H9 (cell line): ENCODE measurements around the gene ETV4. TPM values are rescaled to one million over a fixed set of nuclear protein-coding genes. Genes with fewer than 3 reads are reported as not detected.
A peak's percentile ranks its signal among the peaks of the same experiment; 100 is the strongest.

ENCODE experiments used
- DNase-seq: peaks from one replicate; pipeline ENCODE4 v3.0.0-alpha.2; 2017
- H2AFZ ChIP-seq: one replicate; pipeline ENCODE4 v1.6.1; 2013; ENCODE audit warnings: mild to moderate bottlenecking, low read length, control low read depth, moderate library complexity
- H2AK5ac ChIP-seq: 2 replicates; pipeline ENCODE4 v1.6.1; 2013; ENCODE audit warnings: low read length, control low read depth, mixed read lengths; ENCODE audit not compliant: insufficient read length
- H2BK120ac ChIP-seq: one replicate; pipeline ENCODE4 v1.6.1; 2013; ENCODE audit warnings: low read depth, mild to moderate bottlenecking, low read length, control low read depth, inconsistent platforms; ENCODE audit not compliant: poor library complexity, severe bottlenecking
- H2BK12ac ChIP-seq: 2 replicates; pipeline ENCODE4 v1.6.1; 2013; ENCODE audit warnings: low read length, control low read depth, mixed read lengths, low read depth; ENCODE audit not compliant: insufficient read length
- H2BK15ac ChIP-seq: 2 replicates; pipeline ENCODE4 v1.6.1; 2013; ENCODE audit warnings: low read depth, low read length, control low read depth
- H2BK20ac ChIP-seq: one replicate; pipeline ENCODE4 v1.6.1; 2013; ENCODE audit warnings: low read depth, mild to moderate bottlenecking, low read length, control low read depth, inconsistent platforms; ENCODE audit not compliant: poor library complexity, severe bottlenecking
- H2BK5ac ChIP-seq: 2 replicates; pipeline ENCODE4 v1.6.1; 2013; ENCODE audit warnings: low read length, control low read depth, mixed read lengths; ENCODE audit not compliant: insufficient read length
- H3K14ac ChIP-seq: 2 replicates; pipeline ENCODE4 v1.6.1; 2013; ENCODE audit warnings: low read length, control low read depth; ENCODE audit not compliant: insufficient read depth
- H3K18ac ChIP-seq: 2 replicates; pipeline ENCODE4 v1.6.1; 2013; ENCODE audit warnings: low read depth, mild to moderate bottlenecking, mixed read lengths, low read length, control low read depth; ENCODE audit not compliant: insufficient read length
- H3K23ac ChIP-seq: 2 replicates; pipeline ENCODE4 v1.6.1; 2013; ENCODE audit warnings: low read length, control low read depth, mixed read lengths, low read depth; ENCODE audit not compliant: insufficient read length
- H3K23me2 ChIP-seq: 2 replicates; pipeline ENCODE4 v1.6.1; 2013; ENCODE audit warnings: low read depth, mild to moderate bottlenecking, mixed read lengths, low read length, control low read depth; ENCODE audit not compliant: insufficient read length, poor library complexity, severe bottlenecking
- H3K27ac ChIP-seq: 2 replicates; pipeline ENCODE4 v1.5.1; 2013; ENCODE audit warnings: low read length, control low read depth, mixed read lengths, low read depth; ENCODE audit not compliant: insufficient read length
- H3K27me3 ChIP-seq: 2 replicates; pipeline ENCODE4 v1.6.1; 2013; ENCODE audit warnings: low read length, control low read depth, inconsistent platforms; ENCODE audit not compliant: insufficient read depth
- H3K4ac ChIP-seq: 2 replicates; pipeline ENCODE4 v1.6.1; 2013; ENCODE audit warnings: low read depth, mild to moderate bottlenecking, control low read depth, inconsistent platforms, low read length, moderate library complexity
- H3K4me1 ChIP-seq: 2 replicates; pipeline ENCODE4 v1.6.1; 2013; ENCODE audit warnings: low read length, control low read depth, inconsistent platforms; ENCODE audit not compliant: insufficient read depth
- H3K4me2 ChIP-seq: 2 replicates; pipeline ENCODE4 v1.6.1; 2013; ENCODE audit warnings: low read length, control low read depth, mixed read lengths; ENCODE audit not compliant: insufficient read length, insufficient read depth
- H3K56ac ChIP-seq: 2 replicates; pipeline ENCODE4 v1.6.1; 2013; ENCODE audit warnings: low read depth, mild to moderate bottlenecking, mixed read lengths, low read length, control low read depth; ENCODE audit not compliant: insufficient read length
- H3K79me1 ChIP-seq: 2 replicates; pipeline ENCODE4 v1.6.1; 2013; ENCODE audit warnings: low read depth, mild to moderate bottlenecking, moderate library complexity, low read length, control low read depth, inconsistent platforms; ENCODE audit not compliant: insufficient read depth, poor library complexity, severe bottlenecking
- H3K79me2 ChIP-seq: 2 replicates; pipeline ENCODE4 v1.6.1; 2013; ENCODE audit warnings: low read length, control low read depth, inconsistent platforms; ENCODE audit not compliant: insufficient read depth
- H3K9ac ChIP-seq: 2 replicates; pipeline ENCODE4 v1.6.1; 2013; ENCODE audit warnings: low read length, control low read depth, mixed read lengths; ENCODE audit not compliant: insufficient read length; ENCODE audit errors: extremely low read depth
- H3K9me3 ChIP-seq: one replicate; pipeline ENCODE4 v1.6.1; 2013; ENCODE audit warnings: low read depth, low read length, inconsistent platforms; ENCODE audit not compliant: control insufficient read depth
- H3T11ph ChIP-seq: one replicate; pipeline ENCODE4 v1.6.1; 2013; ENCODE audit warnings: mild to moderate bottlenecking, low read length, control low read depth, inconsistent platforms
- H4K20me1 ChIP-seq: one replicate; pipeline ENCODE4 v1.6.1; 2013; ENCODE audit not compliant: control insufficient read depth, insufficient read length, insufficient read depth
- H4K5ac ChIP-seq: 2 replicates; pipeline ENCODE4 v1.6.1; 2013; ENCODE audit warnings: low read depth, mild to moderate bottlenecking, mixed read lengths, low read length, control low read depth; ENCODE audit not compliant: insufficient read length
- H4K8ac ChIP-seq: replicated peaks from 2 replicates; pipeline ENCODE4 v1.6.1; 2013; ENCODE audit warnings: low read length, control low read depth, mixed read lengths, low read depth; ENCODE audit not compliant: insufficient read length
- H4K91ac ChIP-seq: 2 replicates; pipeline ENCODE4 v1.6.1; 2013; ENCODE audit warnings: low read depth, mild to moderate bottlenecking, moderate library complexity, mixed read lengths, low read length, control low read depth; ENCODE audit not compliant: insufficient read length
- H3K27ac Mint-ChIP-seq, 3 experiments: 2 replicates in 2 of 3; 3 replicates in 1 of 3; pipeline ENCODE4 v1.8.0; 2020 to 2021; ENCODE audit warnings: mixed read lengths in 3 of 3, mild to moderate bottlenecking in 1 of 3, moderate library complexity in 1 of 3
- H3K27me3 Mint-ChIP-seq: 2 replicates; pipeline ENCODE4 v1.8.0; 2021; ENCODE audit warnings: low read depth, mild to moderate bottlenecking, moderate library complexity, mixed read lengths
- H3K36me3 Mint-ChIP-seq, 3 experiments: 2 replicates in 2 of 3; 3 replicates in 1 of 3; pipeline ENCODE4 v1.8.0; 2020 to 2021; ENCODE audit warnings: low read depth in 3 of 3, mixed read lengths in 3 of 3; ENCODE audit not compliant: insufficient read depth in 1 of 3
- H3K4me1 Mint-ChIP-seq, 2 experiments: 2 replicates each; pipeline ENCODE4 v1.8.0; 2020; ENCODE audit warnings: mixed read lengths in 2 of 2
- H3K4me3 Mint-ChIP-seq, 2 experiments: 2 replicates in 1 of 2; 3 replicates in 1 of 2; pipeline ENCODE4 v1.8.0; 2020 to 2021; ENCODE audit warnings: mild to moderate bottlenecking in 2 of 2, mixed read lengths in 2 of 2, moderate library complexity in 1 of 2
- H3K9me3 Mint-ChIP-seq, 2 experiments: 2 replicates in 1 of 2; 3 replicates in 1 of 2; pipeline ENCODE4 v1.8.0; 2020; ENCODE audit warnings: mild to moderate bottlenecking in 2 of 2, mixed read lengths in 2 of 2, moderate library complexity in 1 of 2
- CTCF ChIP-seq: fragments of 200-600 bp; sonication (generic); conservative IDR thresholded peaks from 3 replicates; pipeline ENCODE4 v1.8.0; 2021; ENCODE audit warnings: antibody characterized with exemption, mild to moderate bottlenecking
- WGBS: extraction: QIAGEN DNeasy Blood & Tissue Kit; methylation state at CpG from one replicate; pipeline ENCODE4 v1.1.7; 2013; ENCODE audit warnings: missing lambda C conversion rate, low lambda C conversion rate, mixed read lengths; ENCODE audit not compliant: insufficient read length; ENCODE audit errors: extremely low coverage; 5-methylcytosine and 5-hydroxymethylcytosine counted together
- total RNA-seq: library from RNA; stranded (reverse); gene quantifications from 2 replicates; pipeline ENCODE4 v1.2.1, GENCODE V29; 2021

The ETV4 gene
- total RNA-seq, 1 experiment from 2014 or later = 74.4 TPM

GRCh38 chr17:43559161-43559816 lies 13.1 kb upstream of the ETV4 start:
- Mint-ChIP-seq H3K4me3 (no peak overlapping the region), H3K9me3 (peaks cover 0 to 3% of the 10 kb centered on the region in 2 experiments; a peak in 2 of 5 replicates), H3K27me3 (peaks cover 35% of the 10 kb centered on the region), H3K4me1 (peaks cover 45 to 46% of the 10 kb centered on the region in 2 experiments), H3K27ac (peak overlapping the region in 1 of 3 experiments; percentile 72; a peak in 2 of 7 replicates), H3K36me3 (peaks cover 0 to 4% (median 1%) of the 10 kb centered on the region in 3 experiments; a peak in 2 of 7 replicates)
- Histone ChIP-seq H3K79me2 (no peaks in the 10 kb centered on the region), H3K27ac (no peak overlapping the region), H4K8ac (no peak overlapping the region), H2BK5ac (no peak overlapping the region), H3K9me3 (no peaks in the 10 kb centered on the region), H3K4me2 (no peak overlapping the region), H4K91ac (no peak overlapping the region), H3K4ac (no peak overlapping the region), H3K27me3 (no peaks in the 10 kb centered on the region; the same call in 1 of the 2 replicates), H2BK15ac (no peak overlapping the region), H2BK20ac (no peak overlapping the region), H3K56ac (no peak overlapping the region), H3K79me1 (no peaks in the 10 kb centered on the region), H3T11ph (no peak overlapping the region), H3K9ac (peak overlapping the region; percentile 3), H3K4me1 (peaks cover 22% of the 10 kb centered on the region), H2AK5ac (no peak overlapping the region), H3K18ac (no peak overlapping the region), H3K23me2 (no peaks in the 10 kb centered on the region), H3K14ac (peak overlapping the region; percentile 49; the same call in 1 of the 2 replicates), H2BK120ac (no peak overlapping the region), H4K20me1 (no peaks in the 10 kb centered on the region), H3K23ac (no peak overlapping the region), H4K5ac (no peak overlapping the region), H2AFZ (no peak overlapping the region), H2BK12ac (no peak overlapping the region)
- no CpG with 5 or more reads among the region's 7 CpGs for whole genome bisulfite sequencing
- DNase-seq = no peak
- no peak for TF ChIP-seq CTCF
